IPS-NIHi7 (cell line): ENCODE measurements around the gene CIDEC.

Source experiments
- DNase-seq: peaks from one replicate; pipeline ENCODE4 v3.0.0; 2012; ENCODE audit warnings: mixed read lengths; ENCODE audit errors: extremely low spot score

The CIDEC gene

GRCh38 chr3:9846931-9847488 is 33.0 kb downstream of the CIDEC start:
- no peak for DNase-seq

DNA sequence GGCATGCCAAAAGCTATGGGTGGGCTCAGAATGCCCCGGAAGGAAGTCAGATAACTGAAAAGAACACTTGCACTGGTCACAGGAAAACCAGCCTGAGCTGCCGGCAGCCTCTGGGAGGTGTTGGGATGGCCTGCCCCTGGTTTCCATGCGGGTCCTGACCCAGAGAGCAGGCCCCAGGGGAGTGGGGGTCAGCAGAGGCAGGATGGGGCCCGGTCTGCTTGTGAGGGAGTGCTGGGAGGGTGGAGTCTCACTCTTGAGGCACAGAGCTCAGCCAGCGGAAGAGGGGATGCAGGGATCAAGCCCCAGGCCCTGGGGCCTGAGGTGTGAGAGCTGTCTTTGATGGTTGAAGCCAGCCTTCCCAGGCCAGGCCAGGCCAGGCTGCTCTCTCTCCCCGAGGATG is 33.8 kb downstream of the CIDEC start:
- no peak for DNase-seq

GRCh38 chr3:9843715-9844438 is 36.2 kb downstream of the CIDEC start, which contains the start of gene RPUSD3:
Gene RPUSD3, minus strand, starts transcription at chr3:9844008. Its CDS starts 18 bp downstream, at chr3:9843990.
- DNase-seq = peak; percentile 100

DNA sequence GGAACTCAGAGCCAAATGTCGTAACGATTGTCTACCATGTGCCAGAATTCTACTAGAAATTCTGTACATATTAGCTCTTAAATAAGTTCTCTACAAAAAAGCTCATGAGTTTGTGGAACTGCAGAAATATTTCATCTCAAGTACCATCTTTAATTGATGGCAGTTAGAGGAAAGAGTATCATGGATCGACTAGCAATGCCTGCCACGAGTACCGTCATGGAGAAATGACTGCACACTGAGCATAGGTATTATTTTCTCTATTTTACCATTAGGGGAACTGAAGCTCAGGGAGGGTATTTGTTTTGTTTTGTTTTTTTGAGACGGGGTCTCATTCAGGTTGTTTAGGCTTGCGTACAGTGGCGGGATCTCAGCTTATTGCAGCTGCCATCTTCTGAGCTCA is 39.0 kb downstream of the CIDEC start:
- DNase-seq = no peak

DNA sequence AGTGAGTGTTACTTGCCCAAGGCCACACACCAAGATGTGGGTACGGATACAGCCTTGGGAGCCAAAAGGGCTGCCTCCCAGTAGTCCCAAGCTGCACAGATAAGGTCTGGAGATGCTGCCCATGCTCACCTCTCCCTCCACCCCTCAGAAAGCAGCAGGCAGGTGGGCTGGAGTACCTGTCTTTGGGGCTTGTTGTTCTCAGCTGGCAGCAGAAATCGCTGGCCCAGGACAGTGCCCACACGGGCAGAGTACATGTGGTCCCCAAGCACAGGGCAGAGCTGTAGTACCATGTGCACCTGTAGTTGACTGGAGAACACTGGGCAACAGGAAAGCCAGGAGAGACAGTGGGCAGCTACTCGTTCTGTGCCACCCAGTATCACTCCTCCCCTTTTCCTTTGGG is 41.2 kb downstream of the CIDEC start:
- DNase-seq = no peak

DNA sequence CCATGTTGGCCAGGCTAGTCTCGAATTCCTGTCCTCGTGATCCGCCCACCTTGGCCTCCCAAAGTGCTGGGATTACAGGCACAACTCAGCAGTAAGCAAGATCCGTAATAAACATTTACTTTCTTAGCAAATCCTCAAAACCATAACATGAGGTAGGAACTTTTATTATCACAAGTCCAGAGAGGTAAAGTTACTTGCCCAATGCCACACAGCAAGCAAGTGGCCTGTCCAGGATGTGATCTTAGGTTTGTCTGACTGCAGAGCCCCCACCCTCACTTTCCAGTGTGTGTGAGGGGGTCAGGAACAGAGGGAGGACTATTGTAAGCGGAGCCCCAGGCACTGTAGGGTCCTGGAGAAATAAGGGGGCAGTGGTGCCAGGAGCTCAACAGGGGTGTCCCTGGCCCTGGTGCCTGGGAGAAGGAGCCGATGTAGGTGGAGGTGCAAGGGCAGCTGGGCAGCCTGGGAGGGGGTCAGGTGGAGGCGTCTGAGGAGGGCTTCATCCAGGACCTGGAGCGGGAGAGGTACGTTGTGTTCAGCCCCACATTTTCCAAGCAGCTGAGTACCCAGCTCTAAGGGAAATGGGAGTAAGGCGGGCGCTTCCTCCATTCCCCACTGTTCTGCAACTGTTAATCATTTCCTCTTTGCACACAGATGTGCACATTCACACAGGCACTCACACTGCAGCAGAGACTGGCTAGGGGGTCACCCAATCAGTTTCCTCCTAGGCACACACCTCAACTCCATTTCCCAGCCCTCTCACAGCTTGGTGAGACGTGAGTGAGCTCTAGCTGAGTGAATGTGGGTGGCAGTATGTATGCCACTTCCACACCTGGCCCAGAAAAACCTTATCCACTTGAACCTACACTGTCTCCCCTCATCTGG is 42.1 kb downstream of the CIDEC start:
- DNase-seq = no peak

DNA sequence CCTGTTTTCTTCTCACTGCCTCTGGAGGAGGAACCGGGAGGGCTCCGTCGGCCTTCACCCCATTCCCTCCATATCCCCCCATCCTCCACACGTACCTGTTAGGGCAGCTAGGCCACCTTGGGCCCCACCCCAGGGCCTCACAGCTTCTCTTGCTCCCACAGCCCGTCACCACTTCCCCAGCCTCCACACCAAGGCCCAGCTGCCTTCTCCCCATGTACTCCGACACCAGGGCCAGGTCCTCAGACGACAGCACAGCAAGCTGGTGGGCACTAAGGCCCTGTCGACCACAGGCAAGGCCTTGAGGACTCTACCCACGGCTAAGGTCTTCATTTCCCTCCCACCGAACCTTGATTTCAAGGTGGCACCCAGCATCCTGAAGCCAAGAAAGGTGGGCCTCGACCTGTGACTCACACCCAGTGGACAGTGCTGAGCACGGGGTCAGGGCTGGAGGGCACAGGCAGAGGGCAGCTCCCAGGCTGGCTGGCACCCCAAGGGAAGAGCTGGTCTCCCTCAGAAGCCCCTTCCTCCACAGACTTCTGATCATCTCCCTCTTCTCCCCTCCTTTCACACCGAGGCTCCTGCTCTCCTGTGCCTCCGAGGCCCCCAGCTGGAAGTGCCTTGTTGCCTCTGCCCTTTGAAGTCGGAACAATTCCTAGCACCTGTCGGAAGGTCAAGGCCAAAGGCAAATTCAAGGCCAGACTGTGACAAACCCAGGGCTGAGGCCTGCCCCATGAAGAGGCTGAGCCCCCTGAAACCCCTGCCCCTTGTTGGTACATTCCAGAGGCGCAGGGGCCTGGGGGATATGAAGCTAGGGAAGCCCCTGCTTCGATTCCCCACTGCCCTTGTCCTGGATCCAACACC is 45.3 kb downstream of the CIDEC start:
- no peak for DNase-seq

DNA sequence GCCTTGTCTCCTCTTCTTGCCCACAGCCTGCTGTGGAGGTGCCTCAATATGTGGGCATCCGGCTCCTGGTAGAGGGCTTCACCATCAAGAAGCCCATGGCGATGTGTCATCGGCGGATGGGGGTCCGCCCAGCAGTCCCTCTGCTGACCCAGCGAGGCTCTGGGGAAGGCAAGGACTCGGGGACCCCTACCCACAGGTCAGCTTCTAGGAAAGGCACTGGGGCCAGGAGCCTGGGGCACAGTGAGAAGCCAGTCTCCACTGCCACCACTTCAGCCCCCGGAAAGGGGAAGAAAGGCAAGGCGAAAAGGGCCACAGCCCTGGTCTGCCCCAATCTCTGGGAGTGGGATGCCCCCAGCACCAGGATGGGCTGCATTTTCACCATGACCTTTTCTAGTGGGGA is 47.0 kb downstream of the CIDEC start:
- no peak for DNase-seq

DNA sequence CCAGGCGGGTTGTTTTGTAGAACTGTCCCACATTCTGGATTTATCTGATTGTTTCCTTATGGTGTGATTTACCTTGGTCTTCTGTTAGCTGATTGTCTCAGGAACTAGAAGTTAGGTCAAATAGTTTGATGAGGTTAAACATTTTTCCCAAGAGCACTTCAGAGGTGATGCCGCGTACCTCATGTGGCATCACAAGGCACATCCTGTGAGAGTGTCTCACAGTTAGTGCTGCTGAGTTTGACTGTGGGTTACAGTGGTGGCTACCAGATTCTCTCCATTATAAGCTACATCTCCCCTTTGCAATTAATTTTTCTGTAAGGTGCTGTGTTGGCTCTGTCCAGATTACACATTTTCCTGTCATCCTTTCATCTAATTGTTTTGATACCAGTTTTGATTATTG is 48.8 kb downstream of the CIDEC start:
- no peak for DNase-seq

GRCh38 chr3:9828801-9829755 is 51.0 kb downstream of the CIDEC start:
- no peak for DNase-seq

DNA sequence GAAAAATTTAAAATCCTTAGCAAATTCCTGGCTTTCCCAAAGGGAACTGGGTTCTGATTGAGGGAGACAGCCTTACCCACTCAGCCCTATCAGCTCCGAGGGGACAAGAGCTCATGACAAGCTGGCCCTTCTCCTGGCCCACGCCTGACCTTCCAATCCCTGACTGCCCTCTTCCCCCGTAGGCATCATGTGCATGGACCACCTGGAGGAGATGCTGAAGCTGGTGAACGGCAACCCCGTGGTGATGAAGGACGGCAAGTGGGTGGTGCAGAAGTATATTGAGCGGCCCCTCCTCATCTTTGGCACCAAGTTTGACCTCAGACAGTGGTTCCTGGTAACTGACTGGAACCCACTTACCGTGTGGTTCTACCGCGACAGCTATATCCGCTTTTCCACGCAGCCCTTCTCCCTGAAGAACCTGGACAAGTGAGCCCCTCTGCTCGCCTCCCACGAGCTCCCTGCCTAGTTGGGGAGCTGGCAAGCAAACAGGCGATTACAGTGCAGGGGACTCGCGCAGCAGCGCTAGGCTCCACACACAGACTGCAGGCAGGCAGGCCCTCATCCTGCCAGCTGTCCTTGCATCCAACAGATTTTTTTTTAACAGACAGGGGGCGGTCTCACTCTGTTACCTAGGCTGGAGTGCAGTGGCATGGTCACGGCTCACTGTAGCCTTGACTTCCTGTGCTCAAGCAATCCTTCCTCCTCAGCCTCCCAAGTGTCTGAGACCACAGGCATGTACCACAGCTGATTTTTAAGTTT is 53.1 kb downstream of the CIDEC start:
- DNase-seq = peak; percentile 76

DNA sequence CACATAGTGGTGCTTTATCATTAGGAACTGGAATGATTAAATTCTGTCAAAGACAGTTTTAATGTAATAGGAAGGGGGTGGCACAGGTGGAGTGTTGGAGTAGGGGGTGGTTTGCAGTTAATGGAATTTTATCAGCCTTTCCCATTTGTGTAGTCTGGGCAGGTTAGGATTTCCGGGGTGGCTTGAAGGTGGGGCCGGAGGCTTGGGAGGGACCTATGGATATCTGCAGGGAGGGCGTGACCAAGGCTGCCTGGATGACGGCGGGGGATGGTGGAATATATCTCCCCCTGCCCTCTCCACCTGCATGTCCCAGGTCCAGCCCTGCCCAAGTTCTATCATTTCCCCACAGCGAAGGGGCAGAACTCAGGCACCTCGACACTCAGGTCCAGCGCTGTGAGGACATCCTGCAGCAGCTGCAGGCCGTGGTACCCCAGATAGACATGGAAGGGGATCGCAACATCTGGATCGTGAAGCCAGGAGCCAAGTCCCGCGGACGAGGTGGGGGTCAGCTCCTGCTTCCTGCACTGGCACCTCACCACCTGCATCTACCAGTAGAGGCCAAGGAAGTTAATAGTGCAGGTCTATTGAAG is 54.5 kb downstream of the CIDEC start:
- no peak for DNase-seq

- peak; percentile 66 for DNase-seq
Measured at GRCh38 chr3:9820946-9821345, 59.1 kb downstream of the CIDEC start.

- DNase-seq = no peak
Measured at GRCh38 chr3:9820543-9820942, 59.5 kb downstream of the CIDEC start.

GRCh38 chr3:9818666-9819335 is 61.3 kb downstream of the CIDEC start:
- DNase-seq = no peak

DNA sequence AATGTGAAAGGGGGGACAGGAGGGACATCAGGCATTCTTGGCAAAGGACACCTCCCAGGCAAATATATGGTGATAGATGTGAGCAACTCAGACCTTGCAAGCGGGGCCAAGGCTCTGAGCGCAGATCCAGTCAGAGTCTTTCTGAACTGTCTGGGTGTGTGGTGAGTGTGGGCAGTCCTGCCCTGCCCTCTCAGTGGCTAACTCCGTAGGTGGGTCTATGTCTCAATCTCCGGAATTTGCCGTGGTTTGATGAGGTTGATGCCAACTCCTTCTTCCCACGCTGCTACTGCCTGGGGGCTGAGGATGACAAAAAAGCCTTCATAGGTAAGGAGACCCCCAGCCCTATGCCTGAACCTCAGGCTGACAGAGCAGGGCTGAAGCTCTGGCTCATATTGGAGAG is 62.6 kb downstream of the CIDEC start:
- DNase-seq = no peak
